GM18870 (cell line): ENCODE measurements around the gene PARPBP.
A peak's percentile ranks its signal among the peaks of the same experiment; 100 is the strongest.
"Not testable (repeated sequence)": the region's sequence is repeated elsewhere in the genome, so short reads cannot be mapped to it uniquely, and the experiment has no call there.

Source experiments
- ATAC-seq: cut with Tn5 transposase; IDR thresholded peaks from one replicate; pipeline ENCODE4 v1.9.1; 2021; ENCODE audit warnings: moderate library complexity; ENCODE audit not compliant: unreplicated experiment

Gene PARPBP

DNA sequence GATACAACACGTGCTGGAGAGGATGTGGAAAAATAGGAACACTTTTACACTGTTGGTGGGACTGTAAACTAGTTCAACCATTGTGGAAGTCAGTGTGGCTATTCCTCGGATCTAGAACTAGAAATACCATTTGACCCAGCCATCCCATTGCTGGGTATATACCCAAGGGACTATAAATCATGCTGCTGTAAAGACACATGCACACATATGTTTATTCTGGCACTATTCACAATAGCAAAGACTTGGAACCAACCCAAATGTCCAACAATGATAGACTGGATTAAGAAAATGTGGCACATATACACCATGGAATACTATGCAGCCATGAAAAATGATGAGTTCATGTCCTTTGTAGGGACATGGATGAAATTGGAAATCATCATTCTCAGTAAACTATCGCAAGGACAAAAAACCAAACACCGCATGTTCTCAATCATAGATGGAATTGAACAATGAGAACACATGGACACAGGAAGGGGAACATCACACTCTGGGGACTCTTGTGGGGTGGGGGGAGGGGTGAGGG is 27.1 kb downstream of the PARPBP start:
- not testable (repeated sequence) for ATAC-seq

DNA sequence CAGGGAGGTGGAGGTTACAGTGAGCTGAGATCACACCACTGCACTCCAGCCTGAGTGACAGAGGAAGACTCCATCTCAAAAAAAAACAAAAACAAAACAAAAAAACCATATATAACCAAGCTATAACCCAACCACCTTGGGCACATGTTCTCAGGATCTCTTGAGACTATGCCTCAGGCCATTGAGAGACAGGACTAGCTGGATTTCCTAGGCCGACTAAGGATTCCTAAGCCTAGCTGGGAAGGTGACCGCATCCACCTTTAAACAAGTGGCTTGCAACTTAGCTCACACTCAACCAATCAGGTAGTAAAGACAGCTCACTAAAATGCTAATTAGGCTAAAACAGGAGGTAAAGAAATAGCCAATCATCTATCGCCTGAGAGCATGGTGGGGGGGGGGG is 35.2 kb downstream of the PARPBP start:
- not testable (repeated sequence) for ATAC-seq

DNA sequence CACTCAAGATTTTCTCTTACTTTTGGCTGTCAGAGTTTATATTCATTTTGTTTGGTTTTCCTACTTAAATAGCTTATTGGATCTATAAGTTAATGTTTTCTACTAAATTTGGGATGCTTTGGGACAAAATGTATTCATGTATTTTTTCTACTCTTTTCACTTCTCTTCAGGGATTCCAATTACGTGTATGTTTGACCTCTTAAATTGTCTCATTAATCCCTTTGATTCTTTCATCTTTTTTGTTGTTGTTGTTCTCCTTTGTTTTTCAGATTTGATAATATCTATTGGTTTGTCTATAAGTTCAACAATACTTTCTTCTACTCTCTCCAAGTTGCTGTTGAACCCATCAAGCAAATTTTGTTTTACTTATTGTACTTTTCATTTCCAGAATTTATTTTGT is 43.4 kb downstream of the PARPBP start:
- ATAC-seq, result no peak

DNA sequence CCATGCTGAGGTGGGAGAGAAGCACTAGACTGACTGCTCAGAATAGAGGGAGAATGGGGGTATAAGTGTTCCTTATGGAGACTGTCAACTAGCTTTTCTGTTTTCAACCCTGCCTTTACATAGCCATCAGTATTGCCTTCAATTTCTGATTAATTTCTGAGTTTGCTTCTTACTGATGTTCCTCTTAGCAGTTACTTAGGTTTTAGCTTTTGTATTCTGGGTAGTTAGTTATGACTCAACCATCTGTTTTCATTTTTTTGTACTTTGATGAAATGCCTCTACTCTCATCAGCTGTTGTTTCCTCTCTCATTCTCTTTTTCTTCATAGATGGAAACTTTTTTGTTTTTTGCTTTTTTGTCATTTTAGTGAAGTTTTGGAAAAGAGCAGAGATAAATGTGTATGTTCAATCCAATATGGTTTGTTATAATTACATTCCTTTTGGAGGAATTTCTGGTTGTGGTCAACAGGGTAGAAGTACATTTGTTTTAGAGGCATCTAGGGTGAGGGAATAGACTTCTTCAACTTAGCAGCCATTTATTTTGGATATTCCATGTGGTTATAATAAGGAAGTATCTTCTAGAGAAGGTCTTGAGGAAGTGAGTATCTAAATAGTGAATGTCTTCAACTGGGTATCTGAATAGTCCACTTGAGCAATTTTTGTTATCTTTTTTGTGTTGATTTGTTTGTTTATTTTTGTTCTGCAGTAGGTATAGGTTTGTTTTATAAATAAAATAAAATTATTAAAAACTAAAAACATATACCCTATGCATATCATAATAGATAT is 48.0 kb downstream of the PARPBP start:
- ATAC-seq, result peak; percentile 75

DNA sequence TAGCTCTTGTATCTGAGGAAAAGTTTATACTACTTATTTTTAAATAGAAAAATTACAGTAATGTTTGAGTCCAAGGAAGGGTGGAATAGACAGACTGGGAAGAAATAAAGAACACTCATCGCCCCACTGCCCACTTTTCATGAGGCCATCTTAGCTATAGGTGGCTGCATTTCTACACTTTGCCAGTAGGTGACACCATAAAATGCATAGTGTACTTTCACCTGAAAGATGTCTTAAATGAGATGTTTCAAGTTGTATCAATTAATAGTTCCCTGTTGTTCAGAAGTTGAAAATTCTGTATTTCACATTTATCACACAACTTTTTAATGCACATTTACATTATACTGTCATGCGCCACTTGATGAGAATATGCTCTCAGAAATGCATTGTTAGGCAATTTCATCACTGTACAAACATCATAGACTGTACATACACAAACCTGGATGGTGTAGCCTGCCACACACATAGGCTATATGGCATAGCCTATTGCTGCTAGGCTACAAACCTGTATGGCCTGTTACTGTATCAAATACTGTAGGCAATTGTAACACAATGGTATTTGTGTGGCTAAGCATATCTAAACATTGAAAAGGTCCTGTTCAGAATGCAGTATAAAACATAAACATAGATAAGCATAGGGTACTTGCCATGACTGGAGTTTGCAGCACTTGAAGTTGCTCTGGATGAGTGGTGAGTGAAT is 50.1 kb downstream of the PARPBP start:
- no peak for ATAC-seq

DNA sequence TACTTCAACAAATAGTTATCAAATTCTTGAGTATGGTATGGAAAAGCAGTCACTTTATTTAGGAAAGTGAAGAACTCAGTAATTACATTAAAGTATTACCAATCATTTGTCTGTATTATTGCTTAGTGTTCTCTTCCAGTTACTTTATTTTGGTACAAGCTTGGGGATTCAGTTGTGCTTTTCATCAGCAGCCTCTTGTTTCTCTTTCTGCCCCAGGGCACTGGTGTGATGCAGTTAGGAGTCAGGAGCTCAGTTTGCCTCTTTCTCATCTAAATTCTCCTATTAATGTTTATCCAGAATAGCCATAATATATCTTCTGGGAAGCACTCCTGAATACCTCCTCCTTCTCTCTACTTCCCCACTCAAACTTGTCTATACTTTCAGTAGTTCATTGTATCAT is 52.0 kb downstream of the PARPBP start:
- no peak for ATAC-seq

DNA sequence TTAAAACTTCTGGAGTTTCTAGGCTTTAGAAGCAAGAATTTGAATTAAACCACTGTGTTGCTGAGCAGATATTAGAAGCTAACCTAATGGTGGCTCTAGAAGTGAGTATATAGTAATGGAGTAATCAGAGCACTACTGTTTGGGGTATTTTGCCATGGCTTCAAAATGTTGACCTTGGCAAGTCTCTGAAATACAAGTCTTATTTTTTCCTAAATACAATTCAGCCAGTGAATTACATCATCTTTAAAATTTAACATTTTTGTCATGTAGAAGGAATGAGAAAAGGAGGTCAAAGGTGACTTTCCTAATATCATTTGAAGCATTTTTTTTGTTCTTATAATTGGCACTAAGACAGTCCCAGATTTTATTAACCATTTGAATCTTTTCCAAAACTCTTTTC is 52.5 kb downstream of the PARPBP start:
- ATAC-seq, result no peak

DNA sequence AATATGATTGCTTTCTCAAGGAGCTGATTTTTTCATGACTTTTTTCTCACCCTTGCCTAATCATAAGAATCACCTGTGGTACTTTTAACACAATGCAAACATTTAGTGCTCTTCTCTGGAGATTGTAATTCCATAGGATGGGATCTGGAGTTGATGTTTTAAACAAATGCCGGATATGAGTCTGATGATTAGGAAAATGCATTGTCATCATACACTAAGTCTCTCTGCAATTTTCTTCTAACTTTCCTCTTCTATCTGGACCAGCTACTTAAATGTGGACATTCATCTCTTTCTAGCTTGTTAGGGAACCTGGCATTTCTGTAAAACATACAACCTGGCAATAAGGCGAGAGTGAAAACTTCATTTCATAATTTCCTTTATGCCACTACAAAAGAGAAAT is 54.1 kb downstream of the PARPBP start:
- no peak for ATAC-seq

DNA sequence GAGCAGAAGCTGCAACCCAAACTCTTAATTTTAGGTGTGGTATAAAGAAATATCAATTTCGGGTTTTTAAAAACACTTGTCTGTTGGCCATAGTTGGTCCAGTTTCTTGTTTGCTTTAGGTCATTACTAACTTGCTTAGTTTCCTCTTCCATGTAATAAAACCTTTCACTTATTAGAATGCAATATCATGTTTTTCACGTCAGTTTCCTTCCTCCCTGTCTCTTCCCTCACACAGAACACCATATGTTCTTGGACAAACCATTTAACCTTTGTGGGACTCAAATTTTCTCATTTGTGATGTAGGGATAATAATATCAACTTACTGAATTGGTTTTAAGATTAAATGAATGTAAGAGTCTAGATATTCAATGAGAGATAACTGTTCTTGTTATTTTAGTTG is 54.8 kb downstream of the PARPBP start:
- no peak for ATAC-seq

DNA sequence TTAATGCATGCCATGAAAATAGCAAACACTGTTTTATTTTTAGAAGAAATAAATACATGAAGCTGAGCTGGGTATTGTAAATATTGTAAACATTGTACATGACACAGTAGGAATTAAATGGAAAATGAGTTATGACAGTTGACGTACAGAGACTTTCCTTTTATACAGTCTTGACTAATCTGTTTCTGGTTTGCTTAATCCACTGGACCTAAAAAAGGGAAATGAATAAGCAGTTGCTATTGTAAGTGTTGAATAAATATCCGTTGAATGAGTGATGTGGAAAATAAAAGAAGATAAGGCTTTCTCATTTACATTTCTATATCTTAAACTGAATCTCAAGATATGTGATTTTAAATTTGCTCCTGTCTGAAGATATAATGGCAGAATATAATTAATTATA is 62.7 kb downstream of the PARPBP start:
- no peak for ATAC-seq

DNA sequence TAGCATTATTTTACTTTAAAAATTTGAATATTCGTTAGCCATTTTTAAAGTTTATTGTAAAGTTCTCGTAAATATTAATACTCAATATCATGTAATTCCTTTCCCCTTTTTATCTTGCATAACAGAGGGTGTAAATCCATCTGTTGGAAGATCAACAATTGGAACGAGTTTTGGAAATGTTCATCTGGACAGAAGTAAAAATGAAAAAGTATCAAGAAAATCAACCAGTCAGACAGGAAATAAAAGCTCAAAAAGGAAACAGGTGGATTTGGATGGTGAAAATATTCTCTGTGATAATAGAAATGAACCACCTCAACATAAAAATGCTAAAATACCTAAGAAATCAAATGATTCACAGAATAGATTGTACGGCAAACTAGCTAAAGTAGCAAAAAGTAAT is 75.8 kb downstream of the PARPBP start:
- ATAC-seq, result no peak

DNA sequence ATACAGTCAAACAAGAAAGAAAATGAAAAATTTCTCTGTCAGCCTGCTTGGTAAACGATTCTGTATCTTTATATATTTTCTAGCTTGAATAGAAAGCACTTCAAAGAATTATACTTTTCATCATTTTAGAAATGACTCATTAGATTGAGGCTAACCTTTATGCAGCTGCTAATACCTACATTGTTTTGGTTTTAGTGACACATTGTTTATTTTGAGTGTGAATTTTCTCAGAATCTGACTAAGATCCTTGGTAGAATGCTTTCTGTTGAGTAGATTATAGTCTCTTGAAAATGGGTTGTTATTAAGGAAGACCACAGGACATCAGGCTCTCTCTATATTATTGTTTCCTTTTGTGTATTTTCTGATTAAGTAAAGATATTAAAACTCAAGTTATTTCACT is 77.8 kb downstream of the PARPBP start, which contains the start of gene PMCH:
Gene PMCH (minus strand): TSS at position 45 of the 400 bp plus-strand sequence. CDS start 63 bp downstream, outside the sequence.
- peak; percentile 75 for ATAC-seq

DNA sequence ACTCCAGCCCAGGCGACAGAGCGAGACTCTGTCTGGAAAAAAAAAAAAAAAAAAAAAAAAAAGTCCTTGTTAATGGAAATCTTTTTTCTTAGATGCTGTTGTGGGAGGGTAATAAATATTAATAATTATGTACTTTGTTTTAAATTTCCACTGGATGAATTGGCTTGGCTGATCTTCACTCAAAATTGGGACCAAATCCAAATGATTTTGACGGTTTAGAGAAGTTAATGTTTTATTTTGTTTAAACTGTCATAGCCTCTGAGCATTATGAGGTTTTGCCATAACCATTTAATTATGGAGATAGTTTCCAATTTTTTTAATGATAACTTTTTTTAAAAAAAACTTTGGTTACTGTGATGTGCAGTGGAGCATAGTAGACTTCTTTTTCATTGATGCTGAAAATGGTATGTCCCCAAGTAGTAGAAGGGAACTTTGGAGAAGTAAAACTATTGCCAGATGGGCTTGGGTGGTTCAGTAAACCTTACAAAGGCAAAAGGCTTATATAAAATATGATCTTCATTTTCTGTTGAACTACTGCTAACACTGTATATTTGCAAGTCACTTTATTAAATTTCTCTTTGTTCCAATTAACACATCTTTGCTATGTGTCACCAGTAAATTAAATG is 81.6 kb downstream of the PARPBP start:
- ATAC-seq, result no peak

DNA sequence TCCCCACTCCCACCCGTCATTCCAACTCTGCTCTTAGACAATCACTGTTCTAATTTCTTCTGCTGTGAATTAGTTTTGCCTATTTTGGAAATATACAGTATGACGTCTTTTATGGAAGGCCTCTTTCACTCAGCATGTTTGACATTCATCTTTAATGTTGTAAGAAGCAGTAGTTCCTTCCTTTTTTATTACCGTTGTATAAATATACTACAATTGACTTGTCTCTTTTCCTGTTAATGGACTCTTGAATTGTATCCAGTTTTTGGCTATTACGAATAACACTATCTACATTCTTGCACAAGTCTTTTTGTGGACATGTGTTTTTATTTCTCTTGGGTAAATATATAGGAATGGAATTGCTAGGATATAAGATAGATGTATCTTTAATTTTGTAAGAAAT is 82.6 kb downstream of the PARPBP start:
- no peak for ATAC-seq

DNA sequence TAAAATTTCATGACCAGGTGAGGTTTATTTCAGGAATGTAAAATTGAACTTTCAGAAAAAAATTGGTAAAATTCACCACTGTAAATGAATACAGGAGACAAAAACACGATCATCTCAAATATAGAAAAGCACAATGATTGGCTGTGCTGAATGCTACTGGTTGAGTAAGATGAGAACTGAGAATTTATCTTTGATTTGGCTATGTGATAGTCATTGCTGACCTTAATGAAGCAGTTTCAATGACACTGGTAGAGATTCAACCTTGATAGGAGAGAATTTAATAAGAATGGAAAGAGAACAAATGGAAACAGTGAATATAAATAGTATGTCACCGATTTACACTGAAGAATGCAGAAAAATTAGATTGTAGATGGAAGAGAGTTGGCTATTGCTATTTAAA is 84.0 kb downstream of the PARPBP start:
- no peak for ATAC-seq

DNA sequence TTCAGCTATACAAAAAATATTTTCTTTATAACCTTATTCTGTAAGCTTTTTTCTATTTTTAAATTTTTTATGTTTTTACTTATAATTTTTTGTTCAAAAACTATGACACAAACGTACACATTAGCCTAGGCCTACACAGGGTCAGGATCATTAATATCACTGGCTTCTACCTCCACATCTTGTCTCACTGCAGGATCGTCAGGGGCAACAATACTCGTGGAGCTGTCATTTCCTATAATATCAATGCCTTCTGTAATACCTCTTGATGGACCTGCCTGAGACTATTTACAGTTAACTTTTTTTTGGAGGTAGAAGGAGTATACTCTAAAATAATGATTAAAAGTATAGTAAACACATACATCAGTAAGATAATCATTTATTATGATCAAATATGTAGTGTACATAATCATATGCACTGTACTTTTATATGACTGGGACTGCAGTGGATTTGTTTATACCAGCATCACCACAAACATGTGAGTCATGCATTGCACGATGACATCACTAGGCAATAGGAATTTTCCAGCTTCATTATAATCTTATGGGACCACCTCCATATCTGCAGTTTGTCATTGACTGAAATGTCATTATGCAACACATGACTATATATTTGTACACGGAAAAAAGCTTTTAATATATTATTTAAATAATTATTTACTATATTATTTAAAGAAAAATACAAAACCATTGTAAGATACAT is 96.2 kb downstream of the PARPBP start:
- no peak for ATAC-seq

DNA sequence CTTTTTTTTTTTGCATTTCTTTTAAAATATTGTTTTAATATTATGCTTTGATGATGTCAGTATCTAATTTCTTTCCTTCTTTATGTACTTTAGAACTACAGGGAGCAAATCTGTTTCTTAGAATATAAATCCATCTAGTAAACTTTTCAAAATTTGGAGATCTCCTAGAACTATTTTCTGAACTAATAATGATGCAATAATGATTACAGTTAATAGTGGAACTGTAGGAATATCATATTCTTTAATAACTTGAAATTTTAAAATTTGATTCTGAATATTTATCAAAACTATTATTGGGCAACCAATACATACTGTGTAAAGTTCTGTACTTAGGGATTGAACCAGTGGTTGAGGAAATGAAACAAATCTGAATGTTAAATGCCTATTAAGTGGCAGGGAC is 100.8 kb downstream of the PARPBP start:
- no peak for ATAC-seq

DNA sequence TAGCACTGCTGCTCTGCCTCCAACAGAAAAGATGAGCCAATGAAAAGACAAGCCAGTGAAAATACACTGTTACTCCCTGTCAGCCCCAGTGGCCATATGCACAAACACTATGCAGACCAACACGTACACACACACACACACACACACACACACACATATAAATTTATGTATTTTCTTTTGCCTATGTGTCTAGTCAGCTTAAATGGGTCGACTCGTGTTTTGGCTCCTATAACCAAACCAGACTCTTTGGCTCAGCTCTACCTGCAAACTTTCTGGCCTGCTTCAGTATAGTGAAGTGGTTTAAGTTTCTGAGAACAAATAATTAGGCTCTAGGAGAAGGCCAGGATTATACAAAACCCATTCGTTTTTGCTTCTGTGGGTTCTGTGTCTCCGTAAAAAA is 108.0 kb downstream of the PARPBP start:
- no peak for ATAC-seq

DNA sequence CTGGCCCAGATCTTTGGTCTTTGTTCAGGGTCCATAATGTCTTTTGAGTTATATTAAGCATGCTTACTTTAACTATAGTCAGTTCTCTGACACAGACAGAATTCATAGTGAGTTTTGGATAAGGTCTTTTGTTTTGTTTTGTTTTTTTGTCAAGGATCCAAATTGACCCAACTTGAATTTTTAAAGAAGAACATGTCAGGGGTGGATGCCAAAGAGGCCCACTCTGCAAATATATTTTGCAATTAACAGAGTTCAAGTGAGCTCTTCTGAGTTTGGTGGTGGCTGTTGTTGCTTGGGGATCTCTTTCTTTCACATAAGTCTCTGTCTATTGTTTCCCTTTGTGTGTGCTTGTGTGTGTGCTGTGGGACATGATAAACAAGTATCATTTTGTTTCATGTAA is 112.1 kb downstream of the PARPBP start:
- no peak for ATAC-seq

DNA sequence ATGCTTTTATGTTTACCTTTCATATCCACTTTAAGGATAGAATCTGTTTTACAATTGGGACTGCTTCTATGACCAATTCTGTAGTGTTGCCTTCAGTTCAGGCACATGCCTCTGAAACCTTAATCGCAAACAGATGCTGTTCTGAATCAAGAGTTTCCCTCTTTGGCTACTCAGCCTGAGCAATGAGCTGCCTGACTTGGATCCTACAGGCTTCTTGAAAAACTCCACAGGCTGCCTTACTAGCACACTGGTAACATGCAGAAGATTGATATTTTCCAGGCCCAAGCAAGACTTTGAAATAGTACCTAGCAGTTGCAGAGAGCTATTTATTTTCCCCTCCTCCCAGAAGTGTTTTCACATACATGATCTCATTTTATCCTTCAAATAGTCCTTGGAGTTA is 112.5 kb downstream of the PARPBP start:
- ATAC-seq, result no peak

DNA sequence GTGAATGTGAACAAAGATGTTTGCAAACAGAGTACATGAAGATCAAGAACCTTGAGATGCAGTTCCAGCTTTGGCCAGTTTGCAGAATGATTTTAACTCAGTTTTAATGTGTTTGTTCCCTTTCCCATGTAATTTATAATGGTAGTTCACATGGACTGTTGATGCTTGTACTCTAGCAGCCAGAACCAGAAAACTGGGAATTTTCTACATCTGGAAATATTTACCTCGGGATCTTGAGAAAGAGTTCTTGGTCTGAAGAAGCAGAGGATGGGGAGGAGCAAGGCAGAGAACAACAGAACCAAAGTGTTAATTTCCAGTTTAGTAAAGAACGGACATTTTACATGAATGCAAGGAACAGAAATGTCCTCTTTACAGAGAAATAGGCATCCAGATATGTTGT is 114.6 kb downstream of the PARPBP start:
- ATAC-seq, result no peak
